Limb (tissue), 2 donors: ENCODE measurements around the gene RAB8B.
"Not testable (repeated sequence)": the region's sequence is repeated elsewhere in the genome, so short reads cannot be mapped to it uniquely, and the experiment has no call there.

ENCODE experiments used
- DNase-seq, 2 donors: peaks; one replicate each; pipeline ENCODE4 v3.0.0-alpha.2; 2016; ENCODE audit errors: extremely low spot score in 2 of 2

The RAB8B gene

DNA sequence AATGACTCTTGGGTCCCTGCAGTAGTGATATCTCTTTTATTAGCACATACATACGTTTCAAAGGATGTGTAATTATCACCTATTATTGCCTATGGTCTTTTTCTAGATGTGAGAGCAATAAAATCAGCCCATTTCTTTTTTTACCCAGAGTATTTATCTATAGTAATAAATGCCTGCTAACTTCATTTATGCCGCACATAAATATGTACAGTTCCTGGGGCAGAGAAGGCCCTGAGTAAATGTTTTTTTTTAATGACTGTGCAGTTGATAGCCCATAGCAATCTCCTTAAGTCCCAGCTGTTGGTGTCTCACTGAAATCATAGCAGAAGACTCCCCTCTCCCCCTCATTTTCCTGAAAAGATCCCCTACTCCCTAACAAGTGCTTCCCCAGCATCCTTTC lies 16.7 kb downstream of the RAB8B start:
- no peak for DNase-seq

DNA sequence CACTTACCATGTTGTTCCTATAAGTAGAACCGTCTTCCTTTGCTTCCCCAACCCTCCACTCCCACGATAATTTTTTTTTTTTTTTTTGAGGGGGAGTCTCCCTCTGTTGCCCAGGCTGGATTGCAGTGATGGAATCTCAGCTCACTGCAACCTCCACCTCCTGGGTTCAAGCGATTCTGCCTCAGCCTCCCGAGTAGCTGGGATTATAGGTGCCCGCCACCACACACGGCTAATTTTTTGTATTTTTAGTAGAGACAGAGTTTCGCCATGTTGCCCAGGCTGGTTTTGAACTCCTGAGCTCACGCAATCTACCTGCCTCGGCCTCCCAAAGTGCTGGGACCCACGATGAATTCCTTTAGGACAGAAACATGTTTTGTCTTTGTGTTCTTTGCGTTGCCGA lies 19.4 kb downstream of the RAB8B start:
- DNase-seq, result not testable (repeated sequence)

DNA sequence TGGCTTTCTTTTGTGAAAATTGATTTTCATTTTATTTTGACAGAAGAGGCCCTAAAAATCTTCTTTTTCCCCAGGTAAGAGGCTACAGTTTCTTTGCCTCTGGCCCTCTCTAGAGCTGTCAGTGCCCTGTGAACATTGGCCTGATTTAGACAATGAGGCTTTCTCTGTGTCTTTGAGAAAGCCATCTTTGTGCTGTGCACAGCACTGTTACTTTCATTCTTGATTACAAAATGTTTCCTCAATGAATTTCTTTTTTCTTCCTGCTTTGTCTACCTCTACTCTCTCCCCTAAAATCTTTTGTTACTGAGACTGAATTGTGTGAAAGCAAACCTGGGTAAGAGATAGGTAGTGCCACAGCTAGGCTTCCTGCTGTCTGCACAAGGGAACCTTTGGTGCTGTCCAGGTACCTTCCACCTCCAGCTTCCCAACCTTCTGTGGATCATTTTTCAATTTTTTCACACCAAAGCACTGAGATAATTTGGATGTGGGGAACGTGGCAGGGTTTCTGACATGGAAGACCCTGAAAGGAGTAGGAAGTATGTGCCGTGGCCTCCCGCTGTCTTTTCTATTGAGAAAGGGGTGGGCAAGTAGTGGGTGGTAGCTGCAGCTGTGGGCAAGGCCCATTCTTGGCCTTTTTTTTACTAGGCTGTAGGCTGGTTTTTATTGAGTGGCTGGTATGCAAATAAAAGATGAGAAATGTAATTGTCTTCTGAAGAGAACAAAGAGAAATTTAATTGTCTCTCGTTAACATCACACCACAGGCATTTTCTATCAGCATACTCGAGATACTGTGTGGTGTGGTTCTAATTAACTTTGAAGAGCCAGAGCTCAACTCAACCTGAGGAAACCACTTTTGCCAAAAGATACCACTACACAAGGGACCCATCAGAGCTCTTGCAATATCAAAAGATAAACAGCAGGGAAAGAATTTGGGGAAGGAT lies 21.0 kb downstream of the RAB8B start:
- no peak for DNase-seq

DNA sequence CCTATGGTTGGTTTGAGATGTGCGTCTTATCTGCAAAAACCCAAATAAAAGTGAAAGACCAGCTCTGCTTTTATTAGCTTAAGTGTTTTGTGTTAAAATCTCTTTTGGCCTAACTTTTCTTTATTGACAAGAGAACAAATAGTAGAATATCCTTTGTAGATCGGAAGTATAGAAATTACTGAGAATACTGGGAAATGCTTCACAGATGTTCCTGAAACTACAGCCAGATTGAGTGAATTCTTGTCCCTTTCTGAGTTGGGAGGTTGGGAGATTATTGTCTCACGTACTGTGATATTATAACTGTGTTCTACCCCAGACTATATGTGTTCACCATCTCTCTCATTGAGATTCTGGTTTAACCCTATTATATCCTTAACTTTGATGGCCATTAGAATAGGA lies 21.7 kb downstream of the RAB8B start:
- no peak for DNase-seq

DNA sequence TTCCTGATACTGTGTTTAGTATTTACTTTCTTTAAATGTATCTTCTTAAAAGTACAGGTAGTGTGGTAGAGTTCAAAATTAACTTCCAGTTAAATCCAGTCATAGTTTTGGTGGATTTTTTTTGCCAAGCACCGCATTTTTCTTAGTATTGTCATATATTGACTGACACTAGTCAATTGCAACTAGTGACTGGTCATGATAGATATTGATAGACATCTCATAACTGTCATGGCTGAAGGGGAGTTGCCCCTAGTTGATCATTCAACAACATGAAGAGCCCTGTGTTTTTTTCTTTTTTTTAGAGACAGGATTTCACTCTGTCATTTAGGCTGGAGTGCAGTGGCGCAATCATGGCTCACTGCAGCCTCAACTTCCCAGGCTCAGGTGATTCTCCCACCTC lies 22.1 kb downstream of the RAB8B start:
- DNase-seq, result no peak

DNA sequence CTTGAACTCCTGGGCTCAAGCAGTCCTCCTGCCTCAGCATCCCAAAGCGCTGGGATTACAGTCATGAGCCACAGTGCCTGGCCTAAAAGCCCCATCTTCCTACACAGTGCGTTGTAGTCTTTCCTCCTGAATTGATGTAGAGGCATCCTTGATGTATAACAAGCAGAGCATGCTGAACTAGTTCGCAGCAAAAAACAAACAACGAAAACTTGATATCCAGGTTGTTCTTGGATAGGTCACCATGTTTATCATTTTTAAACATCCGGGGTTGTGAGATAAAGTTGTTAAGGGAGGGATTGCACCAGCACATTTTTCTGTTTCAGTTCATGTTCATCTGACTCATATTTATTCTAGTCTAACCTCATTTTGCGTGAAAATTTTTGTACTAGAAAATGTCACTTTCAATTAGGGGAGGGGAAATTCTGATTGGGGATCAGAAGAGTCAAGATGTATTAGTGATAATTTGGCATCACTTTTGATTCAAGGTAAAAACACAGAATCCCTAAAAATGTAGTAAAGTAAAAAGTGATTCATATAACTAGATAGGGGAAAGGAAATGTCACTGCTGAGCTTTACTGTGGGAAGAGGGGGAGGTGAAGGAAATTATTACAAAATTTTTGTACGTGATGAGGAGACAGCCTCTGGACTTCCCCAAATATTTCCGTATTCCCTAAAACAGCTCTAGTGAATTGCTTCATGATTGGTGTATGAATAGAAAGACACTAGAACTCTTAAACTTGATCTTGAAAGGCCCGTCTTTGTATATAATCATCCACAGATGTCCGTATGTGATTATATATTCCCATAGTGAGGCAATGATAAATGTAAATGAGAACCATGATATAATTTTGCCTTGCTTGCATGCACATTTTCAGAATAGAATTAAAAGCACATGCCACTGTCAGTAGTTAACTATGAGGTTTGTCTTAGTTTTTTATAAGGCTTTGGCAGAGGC lies 22.9 kb downstream of the RAB8B start:
- DNase-seq, result peak in 1 of 2 donors; percentile 79

DNA sequence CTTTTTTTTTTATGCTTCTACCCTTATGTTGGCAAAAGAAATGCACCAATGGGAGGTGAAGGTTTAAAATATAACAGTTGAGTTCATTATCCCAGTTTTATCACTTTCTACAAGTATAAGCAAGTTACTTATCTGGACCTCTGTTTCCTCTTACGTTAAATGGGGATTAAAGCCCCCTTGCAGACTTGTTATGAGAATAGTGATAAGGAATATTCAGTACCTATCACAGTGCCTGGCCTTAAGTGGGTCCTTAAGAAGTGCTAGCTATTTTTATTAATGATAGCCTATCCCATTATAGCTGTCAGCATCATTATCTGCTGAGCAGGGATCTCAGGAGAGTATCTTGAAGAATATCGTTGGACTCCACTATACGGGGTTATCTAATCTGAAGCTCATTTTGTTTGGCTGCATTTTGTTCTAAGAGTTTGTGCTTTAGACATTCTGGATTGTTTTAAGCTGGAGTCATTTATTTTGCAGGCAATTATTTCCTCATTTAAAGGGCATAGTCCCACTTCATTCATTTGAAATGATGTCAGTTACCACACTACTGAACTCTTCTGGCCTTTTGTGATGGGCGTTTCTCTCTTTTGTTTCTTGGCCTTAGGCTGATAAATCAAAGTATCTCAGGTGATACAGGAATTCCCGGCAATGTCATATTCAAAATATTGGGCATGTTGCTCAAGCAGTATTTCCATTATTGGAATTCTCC lies 28.8 kb downstream of the RAB8B start:
- no peak for DNase-seq

DNA sequence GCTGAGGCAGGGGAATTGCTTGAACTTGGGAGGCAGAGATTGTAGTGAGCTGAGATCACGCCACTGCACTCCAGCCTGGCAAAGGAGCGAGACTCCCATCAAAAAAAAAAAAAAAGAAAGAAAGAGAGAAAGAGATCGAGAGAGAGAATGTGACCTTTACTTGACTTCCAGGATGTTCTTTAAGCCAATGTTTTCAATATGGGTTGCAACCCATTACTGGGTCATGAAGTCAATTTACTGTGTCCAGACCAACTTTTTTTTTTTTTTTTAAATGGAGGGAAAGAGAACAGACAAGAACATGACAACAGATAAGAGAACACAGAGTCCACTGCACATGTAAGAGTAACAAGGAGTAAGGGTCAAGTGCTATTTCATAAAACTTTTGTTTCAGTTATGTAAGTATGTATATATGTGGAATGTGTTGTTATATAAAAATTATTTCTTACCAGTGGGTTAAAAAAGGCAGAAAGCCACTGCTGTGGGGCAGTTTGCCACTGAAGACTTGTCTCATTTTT lies 29.8 kb downstream of the RAB8B start:
- no peak for DNase-seq

DNA sequence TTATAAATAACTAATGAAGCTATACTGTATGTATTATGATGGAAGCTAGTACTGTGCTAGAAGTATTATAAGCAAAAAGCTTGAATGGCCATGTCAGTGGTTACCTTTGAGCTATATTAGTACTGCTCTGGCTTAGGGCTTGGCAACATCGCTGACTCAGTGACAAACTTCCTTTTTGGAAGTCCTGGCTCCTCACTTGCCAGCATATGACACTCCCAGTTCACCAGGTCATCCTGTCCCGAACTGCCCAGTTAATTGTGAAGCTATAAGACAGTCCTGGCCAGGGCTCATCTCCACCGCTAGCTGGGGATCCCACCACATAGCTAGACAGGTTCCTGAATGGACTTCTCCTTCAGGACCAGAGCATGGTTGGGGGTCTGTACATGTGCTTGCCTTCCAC lies 31.9 kb downstream of the RAB8B start:
- DNase-seq, result no peak

DNA sequence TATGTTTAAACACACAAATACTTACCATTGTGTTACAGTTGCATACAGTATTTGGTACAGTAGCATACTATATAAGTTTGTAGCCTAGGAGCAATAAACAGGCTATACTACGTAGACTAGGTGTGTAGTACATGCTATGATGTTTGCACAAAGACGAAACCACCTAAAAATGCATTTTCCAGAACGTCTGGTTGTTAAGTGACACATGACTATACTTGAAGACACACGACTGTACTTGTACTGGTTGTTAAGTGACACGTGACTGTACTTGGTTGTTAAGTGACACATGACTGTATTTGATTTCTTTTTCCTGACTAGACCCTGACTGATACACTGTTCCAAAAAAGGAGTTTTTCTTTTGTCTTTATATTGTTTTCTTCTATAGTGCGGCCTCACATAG lies 34.1 kb downstream of the RAB8B start:
- DNase-seq, result no peak

DNA sequence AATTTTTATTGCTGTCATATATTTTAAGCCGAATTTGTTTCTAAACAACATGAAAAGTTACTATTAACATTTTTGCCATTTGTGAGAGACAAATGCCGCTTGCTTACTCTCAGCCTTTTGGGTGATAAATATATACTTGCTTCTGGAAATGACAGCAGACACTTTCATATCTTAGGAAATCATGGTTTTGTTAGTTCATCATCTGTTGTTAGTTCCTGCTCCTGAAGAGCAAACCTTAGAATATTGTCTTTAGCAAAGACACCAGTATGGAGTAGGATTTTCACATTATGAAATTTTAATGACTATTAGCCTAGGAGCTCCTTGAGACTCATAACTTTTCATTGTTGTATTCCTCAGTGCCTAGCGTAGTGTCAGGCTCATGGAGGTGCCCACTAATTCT lies 36.0 kb downstream of the RAB8B start:
- DNase-seq, result no peak

DNA sequence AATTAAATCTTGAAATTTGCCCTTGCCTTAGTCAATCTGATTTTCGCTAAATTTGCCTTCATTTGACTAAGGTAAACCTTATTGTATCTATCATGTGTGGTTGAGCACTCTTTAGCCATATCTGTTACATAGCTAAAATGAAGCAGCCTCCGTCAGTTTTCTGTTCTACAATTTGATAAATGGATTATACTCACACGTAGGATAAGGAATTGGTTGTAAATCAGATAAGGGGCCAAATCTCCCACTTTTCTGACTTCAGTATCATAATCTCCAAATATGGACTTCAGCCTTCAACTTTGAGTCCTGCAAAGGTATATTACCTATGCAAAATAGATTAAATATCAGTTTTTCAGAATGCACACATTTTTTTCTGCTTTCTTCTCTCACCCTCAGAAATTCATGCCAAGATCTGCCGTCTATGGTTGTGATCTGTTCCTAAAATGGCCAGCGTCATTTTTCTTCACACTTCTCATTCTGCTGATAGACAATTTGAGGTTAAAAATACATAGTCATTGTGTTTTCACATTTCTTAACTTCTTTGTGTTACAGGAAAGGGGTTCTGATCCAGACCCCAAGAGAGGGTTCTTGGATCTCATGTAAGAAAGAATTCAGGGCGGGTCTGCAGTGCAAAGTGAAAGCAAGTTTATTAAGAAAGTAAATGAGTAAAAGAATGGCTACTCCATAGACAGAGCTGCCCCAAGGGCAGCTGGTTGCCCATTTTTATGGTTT lies 36.9 kb downstream of the RAB8B start:
- no peak for DNase-seq

DNA sequence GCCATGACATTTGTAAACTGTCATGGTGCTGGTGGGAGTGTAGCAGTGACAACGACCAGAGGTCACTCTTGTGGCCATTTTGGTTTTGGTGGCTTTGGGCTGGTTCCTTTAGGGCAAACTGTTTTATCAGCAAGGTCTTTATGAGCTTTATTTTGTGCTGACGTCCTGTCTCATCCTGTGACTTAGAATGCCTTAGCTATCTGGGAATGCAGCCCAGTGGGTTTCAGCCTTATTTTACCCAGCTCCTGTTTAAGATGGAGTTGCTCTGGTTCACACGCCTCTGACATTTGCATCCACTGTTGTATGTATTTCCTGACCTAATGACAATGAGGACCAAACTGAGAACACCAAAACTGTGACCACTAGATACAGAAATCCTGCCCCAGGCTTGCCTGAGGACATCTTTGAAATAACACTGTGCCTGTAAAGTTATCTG lies 37.6 kb downstream of the RAB8B start:
- DNase-seq, result no peak

DNA sequence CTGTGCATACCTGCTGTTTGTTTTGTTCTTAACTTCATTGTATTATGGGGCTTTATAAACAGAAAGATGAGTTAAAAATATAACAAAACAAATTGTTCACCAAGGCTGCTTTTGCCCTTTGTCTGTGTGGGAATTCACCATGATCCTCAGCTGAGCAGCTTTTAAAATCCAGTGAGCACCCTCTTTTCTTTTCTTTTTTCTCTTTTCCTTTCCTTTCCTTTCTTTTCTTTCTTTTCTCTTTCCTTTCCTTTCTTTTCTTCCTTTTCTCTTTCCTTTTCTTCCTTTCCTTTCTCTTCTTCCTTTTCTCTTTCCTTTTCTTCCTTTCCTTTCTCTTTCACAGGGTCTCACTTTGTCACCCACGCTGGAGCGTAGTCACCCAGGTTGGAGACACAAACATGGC lies 38.3 kb downstream of the RAB8B start:
- no peak for DNase-seq

DNA sequence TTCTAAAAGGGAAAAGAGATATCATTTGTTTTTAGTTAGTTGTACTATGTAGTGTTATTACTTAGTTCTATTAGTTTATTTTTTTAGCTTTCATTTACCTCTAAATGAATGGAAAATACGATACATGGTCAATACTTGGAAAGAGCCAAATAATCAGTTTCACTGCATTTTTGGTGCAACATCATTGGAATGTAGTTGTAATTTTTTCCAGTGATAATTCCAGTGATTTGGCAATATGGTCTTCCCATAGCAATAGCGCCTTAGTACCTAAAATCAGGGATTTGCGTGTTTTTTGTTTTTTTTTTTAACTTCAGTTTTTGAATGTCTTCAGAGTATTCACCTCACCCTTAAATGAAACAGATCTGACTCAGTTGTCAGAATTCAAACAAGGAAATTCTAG lies 41.8 kb downstream of the RAB8B start:
- no peak for DNase-seq

DNA sequence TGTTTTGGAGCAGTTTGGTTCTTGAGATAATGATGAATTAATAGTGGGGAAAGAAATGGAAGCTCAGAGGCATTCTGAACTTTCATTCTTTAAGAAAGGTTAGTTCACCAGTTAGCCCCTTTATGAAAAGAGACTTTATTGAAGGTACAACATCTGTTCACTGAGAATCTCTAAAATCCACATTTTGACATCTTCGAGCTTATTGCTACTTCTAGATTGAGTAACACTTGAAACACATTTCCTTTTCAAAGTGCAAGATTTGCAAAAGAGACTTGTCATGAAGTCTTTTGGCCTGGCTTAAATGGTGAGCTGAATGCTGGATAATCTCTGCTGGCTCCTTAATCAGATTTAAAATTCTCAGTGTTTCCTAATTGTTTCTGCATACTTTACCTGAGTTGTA lies 42.3 kb downstream of the RAB8B start:
- no peak for DNase-seq

DNA sequence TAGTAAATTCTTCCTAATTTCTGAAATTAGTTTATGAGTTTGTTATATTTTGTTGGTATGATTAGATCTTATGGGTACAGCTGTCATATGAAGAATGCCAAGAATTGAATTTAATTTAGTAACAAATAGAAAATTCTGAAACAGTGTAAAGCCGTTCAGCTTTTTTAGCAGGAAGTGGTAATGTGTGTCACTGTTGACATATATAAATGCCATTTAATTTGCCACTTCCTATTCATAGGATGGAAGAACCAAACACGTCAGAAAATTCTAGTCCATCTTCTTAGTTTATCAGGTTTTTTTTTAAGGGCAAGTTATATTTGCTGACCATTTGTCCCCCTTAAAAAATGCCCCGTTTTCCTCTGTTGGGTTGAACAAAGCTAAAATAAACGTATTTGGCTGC lies 43.0 kb downstream of the RAB8B start:
- DNase-seq, result no peak

DNA sequence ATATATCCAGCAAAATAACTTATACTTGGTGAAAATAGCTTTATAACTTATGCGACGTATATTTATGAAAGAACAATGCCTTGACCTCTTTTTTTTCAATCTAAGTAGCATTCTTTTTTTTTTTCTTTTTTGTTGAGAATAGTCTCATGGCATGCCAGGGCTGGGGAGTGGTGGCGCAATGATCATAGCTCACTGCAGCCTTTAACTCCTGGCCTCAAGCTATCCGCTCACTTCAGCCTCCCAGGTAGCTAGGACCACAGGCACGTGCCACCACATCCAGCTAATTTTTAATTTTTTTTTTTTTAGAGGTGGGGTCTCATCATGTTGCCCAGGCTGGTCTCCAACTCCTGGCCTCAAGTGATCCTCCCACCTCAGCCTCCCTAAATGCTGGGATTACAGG lies 43.5 kb downstream of the RAB8B start:
- no peak for DNase-seq

DNA sequence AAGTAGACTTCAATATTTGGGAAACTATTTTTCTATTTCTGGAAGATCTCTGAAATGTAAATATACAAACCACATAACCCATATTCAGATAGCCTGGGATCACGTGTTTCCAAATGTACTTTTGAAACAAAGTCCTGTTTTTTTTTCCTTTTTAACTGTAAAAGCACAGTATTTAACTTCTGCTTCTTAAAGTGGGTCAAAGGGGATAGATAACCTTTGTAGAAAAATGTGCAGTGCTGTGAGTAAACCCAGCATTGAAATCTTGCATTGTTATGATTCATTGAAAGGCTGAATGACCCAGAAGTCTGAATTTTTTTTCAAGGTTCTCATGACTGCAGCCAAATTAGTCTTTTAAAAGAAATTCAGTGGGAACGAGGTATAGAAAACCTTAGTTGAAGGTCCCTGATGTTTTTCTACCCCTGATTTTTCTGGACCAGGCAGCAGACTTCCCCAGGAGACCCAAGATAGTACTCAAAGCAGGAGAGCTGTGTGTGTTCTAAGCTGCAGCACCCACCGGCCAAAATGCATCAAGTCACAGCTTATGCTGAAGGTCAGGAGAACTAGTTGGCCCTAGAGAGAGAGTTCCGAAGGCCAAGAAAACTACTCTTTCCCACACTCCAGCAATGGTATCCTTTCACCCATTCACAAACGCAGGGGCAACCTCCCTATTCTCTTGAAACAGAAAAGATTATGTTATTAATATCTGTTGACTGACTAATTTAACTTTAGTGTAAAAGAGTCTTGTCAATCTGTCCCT lies 44.4 kb downstream of the RAB8B start:
- no peak for DNase-seq

DNA sequence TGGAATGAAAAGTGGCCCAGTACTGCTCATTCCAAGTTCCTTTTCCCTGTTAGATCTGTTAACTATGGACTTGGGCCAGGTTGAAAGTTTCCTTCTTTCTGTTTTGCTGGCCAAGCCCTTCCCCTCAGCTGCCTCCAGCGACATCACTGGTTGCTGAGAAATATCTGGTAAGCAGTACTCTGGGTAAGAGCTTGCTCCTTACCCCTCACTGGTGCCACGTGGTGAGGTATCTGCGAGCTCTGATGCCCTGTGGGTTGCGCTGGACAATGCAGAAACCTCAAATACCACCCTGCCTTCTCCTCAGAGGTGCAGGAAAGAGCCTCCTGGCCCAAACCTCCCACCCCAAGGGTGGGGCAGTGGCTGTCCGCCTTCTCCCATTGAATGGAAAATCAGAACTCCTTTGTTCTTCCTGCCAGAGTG lies 45.1 kb downstream of the RAB8B start:
- no peak for DNase-seq
